Neural progenitor cell (in vitro differentiated cells): Measurements from ENCODE around the gene ADORA1.

Source experiments
- EZH2phosphoT487 ChIP-seq: fragments of 200-600 bp; sonication (generic); IDR thresholded peaks from 2 replicates; pipeline ENCODE4 v1.6.1; 2017; ENCODE audit warnings: antibody characterized with exemption
- TF ChIP-seq, protein P1 (sequence below): fragments of 200-600 bp; sonication (generic); IDR thresholded peaks from 2 replicates; pipeline ENCODE4 v1.5.1; 2017; ENCODE audit warnings: antibody characterized with exemption, mild to moderate bottlenecking

DNA sequence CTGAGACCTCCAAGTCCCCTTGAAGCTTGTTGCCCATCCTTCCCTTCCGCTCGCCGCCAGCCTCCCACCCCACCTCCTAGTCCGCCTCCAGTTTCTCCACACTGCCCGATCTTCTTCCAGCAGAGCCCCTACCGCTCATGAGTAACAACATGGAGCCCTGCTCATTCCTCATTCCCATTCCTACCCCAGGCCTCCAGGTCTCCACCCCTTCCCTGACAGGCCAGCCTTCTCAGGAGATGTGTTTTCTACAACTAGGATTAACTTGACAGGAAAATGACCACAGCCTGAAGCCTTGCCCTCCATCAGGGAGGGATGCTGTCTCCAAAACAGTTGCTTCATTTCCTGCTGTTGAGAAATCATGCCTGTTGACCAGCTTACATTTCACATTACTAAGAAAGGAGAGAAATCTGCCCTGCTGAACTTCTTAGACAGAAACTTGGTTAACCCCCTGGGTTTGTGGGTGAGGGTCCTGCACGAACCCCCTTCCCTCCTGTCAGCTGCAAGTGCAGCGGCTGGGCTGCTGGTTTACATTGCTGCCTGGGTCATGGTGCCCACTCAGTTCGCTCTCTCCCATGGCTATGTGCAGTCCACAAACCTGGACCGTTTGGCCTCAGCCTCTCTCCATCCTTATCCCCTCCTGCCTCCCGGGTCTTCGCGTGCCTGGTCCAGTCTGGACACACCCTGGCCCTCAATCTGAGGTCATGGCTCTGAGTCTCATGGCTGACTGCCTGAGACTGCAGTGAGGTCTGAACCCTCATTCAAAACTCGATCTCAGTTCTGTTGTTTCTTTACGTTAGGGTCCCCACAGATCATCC is 75.1 kb downstream of the ADORA1 start:
- TF ChIP-seq, protein P1, sequence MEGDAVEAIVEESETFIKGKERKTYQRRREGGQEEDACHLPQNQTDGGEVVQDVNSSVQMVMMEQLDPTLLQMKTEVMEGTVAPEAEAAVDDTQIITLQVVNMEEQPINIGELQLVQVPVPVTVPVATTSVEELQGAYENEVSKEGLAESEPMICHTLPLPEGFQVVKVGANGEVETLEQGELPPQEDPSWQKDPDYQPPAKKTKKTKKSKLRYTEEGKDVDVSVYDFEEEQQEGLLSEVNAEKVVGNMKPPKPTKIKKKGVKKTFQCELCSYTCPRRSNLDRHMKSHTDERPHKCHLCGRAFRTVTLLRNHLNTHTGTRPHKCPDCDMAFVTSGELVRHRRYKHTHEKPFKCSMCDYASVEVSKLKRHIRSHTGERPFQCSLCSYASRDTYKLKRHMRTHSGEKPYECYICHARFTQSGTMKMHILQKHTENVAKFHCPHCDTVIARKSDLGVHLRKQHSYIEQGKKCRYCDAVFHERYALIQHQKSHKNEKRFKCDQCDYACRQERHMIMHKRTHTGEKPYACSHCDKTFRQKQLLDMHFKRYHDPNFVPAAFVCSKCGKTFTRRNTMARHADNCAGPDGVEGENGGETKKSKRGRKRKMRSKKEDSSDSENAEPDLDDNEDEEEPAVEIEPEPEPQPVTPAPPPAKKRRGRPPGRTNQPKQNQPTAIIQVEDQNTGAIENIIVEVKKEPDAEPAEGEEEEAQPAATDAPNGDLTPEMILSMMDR: no peak
- TF ChIP-seq EZH2phosphoT487: no peak
